CD4-positive, alpha-beta memory T cell (primary cell): ENCODE measurements around the gene ORM2. TPM values are rescaled to one million over a fixed set of nuclear protein-coding genes. Genes with fewer than 3 reads are reported as not detected.

Experiments used
- CTCF ChIA-PET: fragments of 350-600 bp; sonication (Branson Sonifier 250); formaldehyde crosslinking; loops from one replicate; lab custom pipeline; 2021; ENCODE audit warnings: inconsistent platforms; ENCODE audit not compliant: partially characterized antibody; lab: Charles Lee
- POLR2A ChIA-PET: fragments of 350-600 bp; sonication (Branson Sonifier 250); formaldehyde crosslinking; loops from one replicate; lab custom pipeline; 2021; ENCODE audit not compliant: partially characterized antibody; lab: Charles Lee
- DNase-seq, 5 donors: peaks; one replicate each; pipeline versions ENCODE4 v3.0.0 to v3.0.0-alpha.2; 2020 to 2022; ENCODE audit warnings: mixed read lengths in 1 of 5
- H3K27ac ChIP-seq: one replicate; pipeline ENCODE4 v1.7.0; 2013; ENCODE audit warnings: low read depth, low read length
- H3K27me3 ChIP-seq: 2 replicates; pipeline ENCODE4 v1.7.0; 2013; ENCODE audit warnings: mild to moderate bottlenecking, low read length, moderate library complexity; ENCODE audit not compliant: insufficient read depth
- H3K36me3 ChIP-seq: 2 replicates; pipeline ENCODE4 v1.7.0; 2013; ENCODE audit warnings: mild to moderate bottlenecking, low read length, moderate library complexity; ENCODE audit not compliant: insufficient read depth
- H3K4me1 ChIP-seq: 2 replicates; pipeline ENCODE4 v1.7.0; 2013; ENCODE audit warnings: mild to moderate bottlenecking, low read length, moderate library complexity; ENCODE audit not compliant: insufficient read depth
- H3K4me3 ChIP-seq, 2 donors: one replicate each; pipeline ENCODE4 v1.7.0; 2013; ENCODE audit warnings: low read length in 2 of 2, mild to moderate bottlenecking in 1 of 2
- H3K9me3 ChIP-seq, 2 donors: one replicate each; pipeline ENCODE4 v1.7.0; 2013; ENCODE audit warnings: low read length in 2 of 2, control low read depth in 1 of 2; ENCODE audit not compliant: control insufficient read depth in 1 of 2
- H3K27ac Mint-ChIP-seq, 7 donors: one replicate each; pipeline ENCODE4 v1.8.0; 2020 to 2021; ENCODE audit warnings: mixed read lengths in 7 of 7, mild to moderate bottlenecking in 6 of 7, inconsistent platforms in 3 of 7, moderate library complexity in 3 of 7
- H3K27me3 Mint-ChIP-seq, 2 donors: one replicate each; pipeline ENCODE4 v1.8.0; 2020 to 2021; ENCODE audit warnings: mixed read lengths in 2 of 2
- H3K36me3 Mint-ChIP-seq, 2 donors: one replicate each; pipeline ENCODE4 v1.8.0; 2020 to 2021; ENCODE audit warnings: mixed read lengths in 2 of 2, inconsistent platforms in 1 of 2, mild to moderate bottlenecking in 1 of 2
- H3K4me1 Mint-ChIP-seq, 4 donors: one replicate each; pipeline ENCODE4 v1.8.0; 2020 to 2021; ENCODE audit warnings: mixed read lengths in 4 of 4, mild to moderate bottlenecking in 1 of 4
- H3K4me3 Mint-ChIP-seq, 8 donors: one replicate each; pipeline ENCODE4 v1.8.0; 2020 to 2021; ENCODE audit warnings: mixed read lengths in 8 of 8, mild to moderate bottlenecking in 7 of 8, moderate library complexity in 6 of 8, inconsistent platforms in 3 of 8
- H3K9me3 Mint-ChIP-seq, 8 donors: one replicate each; pipeline ENCODE4 v1.8.0; 2020 to 2021; ENCODE audit warnings: mixed read lengths in 8 of 8, mild to moderate bottlenecking in 5 of 8, inconsistent platforms in 3 of 8, moderate library complexity in 1 of 8
- intact Hi-C: fragments of 100-400 bp; cut with micrococcal nuclease; formaldehyde crosslinking; loops from one replicate; pipeline ENCODE4 v1.15.1; 2023
- polyA plus RNA-seq, 2 donors: library from polyadenylated mRNA; unstranded; fragments of 300-500 nt; fragmentation: Illumina TruSeq; gene quantifications; one replicate each; pipeline ENCODE4 v1.2.3, GENCODE V29; 2021
- total RNA-seq, 2 experiments: library from RNA; stranded (reverse); gene quantifications; one replicate each; pipeline ENCODE4 v1.2.3, GENCODE V29; 2021

Gene ORM2
- total and polyA plus RNA-seq, 4 experiments from 2014 or later: not detected

DNA sequence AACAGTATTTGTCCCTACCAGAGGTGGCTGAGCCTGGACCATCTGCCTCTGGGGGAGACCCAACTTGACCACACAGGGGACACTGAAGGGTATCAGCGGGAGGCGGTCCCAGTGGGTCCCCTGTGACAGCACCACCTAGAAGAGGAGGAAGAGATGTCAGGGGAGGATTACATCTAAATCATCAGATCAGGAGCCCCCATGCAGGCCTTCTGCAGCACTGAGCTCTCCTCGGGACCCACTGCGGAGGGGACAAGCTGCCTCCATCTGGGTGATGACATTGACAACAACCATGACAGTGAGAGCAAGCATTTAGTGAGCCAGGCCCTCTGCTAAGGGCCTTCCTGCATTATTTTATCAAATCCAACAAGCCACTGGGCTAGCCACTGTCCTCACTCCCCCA, 12.3 kb downstream of the ORM2 start:
- no peaks in the 10 kb centered on the region for H3K27me3 ChIP-seq
- H3K4me3 ChIP-seq: no peak overlapping the region
- peak overlapping the region in 3 of 7 donors; percentile 59 to 81 (median 60) for H3K27ac Mint-ChIP-seq
- H3K27ac ChIP-seq: no peak overlapping the region
- intact Hi-C loops: loop anchor here (10.0 kb wide), 1 partner anchor 253 kb away; no protein-coding TSS in a partner anchor
- H3K36me3 Mint-ChIP-seq: peaks cover 84 to 94% of the 10 kb centered on the region in 2 donors
- DNase-seq: no peak
- no peaks in the 10 kb centered on the region for H3K9me3 Mint-ChIP-seq
- peaks cover 95% of the 10 kb centered on the region for H3K36me3 ChIP-seq
- no peaks in the 10 kb centered on the region for H3K9me3 ChIP-seq
- ChIA-PET CTCF (interaction anchor here (0.7 to 6.9 kb wide), 4 partner anchors 20 to 65 kb away, joined by 3 to 55 read pairs (median 8); no protein-coding TSS in a partner anchor), POLR2A (interaction anchor here (0.8 to 37.6 kb wide), 3 partner anchors 11 to 250 kb away, joined by 3 to 1614 read pairs (median 4); partner anchors contain the start of gene AKNA)
- no peaks in the 10 kb centered on the region for H3K27me3 Mint-ChIP-seq
- H3K4me1 ChIP-seq: no peaks in the 10 kb centered on the region
- H3K4me1 Mint-ChIP-seq: peaks cover 9 to 31% (median 15%) of the 10 kb centered on the region in 4 donors
- no peak overlapping the region for H3K4me3 Mint-ChIP-seq

DNA sequence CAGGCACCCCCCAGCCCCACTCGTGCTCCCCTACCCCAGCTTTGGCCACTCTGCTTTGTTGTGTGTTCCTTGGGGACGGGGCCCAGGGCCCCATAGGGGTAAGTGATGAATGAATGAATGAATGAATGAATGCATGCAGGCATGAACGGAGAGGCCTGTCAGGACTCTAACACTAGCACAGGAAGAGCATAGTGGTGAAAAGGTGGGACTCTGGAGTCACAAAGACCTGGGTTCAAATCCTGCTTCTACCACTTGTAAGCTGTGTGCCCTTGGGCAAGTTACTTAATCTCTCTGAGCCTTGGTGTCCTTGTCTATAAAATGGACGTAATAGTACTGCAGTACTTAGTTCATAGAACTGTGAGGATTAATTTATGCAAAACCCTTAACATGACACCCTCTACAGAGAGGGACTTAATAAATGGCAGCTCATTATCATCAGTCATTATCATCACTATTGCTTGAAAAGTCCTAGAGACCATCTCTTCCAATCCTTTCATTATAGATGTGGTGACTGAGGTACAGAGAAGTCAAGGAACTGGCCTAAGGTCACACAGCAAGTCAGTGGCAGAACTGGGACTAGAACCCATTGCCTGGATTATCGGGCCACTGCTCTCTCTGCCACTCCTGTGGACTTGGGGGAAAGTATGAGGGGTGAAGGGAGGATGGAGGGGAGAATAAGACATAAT, 13.2 kb downstream of the ORM2 start:
- no peak overlapping the region for H3K4me3 Mint-ChIP-seq
- DNase-seq: no peak
- no peak overlapping the region for H3K4me3 ChIP-seq
- peak overlapping the region; percentile 43 to 77 (median 62) for H3K27ac Mint-ChIP-seq
- H3K27me3 Mint-ChIP-seq: no peaks in the 10 kb centered on the region
- H3K4me1 Mint-ChIP-seq: peaks cover 11 to 31% (median 16%) of the 10 kb centered on the region in 4 donors
- H3K36me3 Mint-ChIP-seq: peaks cover 82 to 92% of the 10 kb centered on the region in 2 donors
- H3K27ac ChIP-seq: no peak overlapping the region
- no peaks in the 10 kb centered on the region for H3K4me1 ChIP-seq
- ChIA-PET CTCF (no interaction called here), POLR2A (interaction anchor here (0.8 to 37.6 kb wide), 3 partner anchors 13 to 50 kb away, joined by 3 to 1614 read pairs (median 19); partner anchors contain the start of gene AKNA)
- H3K27me3 ChIP-seq: no peaks in the 10 kb centered on the region
- no peaks in the 10 kb centered on the region for H3K9me3 ChIP-seq
- H3K36me3 ChIP-seq: peaks cover 93% of the 10 kb centered on the region
- no peaks in the 10 kb centered on the region for H3K9me3 Mint-ChIP-seq
- intact Hi-C loops: loop anchor here (10.0 kb wide), 1 partner anchor 252 kb away; no protein-coding TSS in a partner anchor

DNA sequence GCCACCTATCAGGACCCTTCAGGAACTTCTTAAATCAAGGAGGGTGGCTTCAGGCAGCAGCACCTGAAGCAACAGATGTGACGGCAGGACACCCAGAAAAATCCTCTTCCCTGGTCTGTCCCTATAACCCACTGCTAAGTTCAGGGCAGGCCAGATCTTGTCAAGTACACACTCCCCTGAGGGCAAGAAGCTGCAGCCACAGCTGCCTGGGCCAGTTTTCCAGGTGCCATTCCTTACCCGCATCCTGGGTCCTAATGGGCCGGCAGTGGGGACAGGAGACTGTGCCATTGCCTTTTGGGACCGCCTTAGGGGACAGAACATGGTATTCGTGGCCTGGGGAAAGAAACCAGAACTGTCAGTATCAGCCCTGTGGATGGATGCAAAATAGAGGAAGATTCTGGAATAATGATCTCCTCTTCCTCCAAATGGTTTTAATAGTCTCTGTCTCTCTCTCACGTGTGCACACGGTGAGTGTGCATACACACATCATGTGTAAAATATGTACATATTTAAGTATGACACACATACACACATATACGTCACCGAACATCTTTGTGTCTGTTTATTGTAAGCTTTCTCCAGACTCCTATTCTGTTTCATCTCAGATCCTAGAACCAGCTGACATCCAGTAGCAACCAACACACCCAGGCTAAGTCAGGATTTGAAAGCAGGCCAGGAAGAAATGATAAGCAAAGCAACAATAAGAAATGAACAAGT, 14.0 kb downstream of the ORM2 start:
- H3K27me3 ChIP-seq: no peaks in the 10 kb centered on the region
- DNase-seq: no peak
- Mint-ChIP-seq H3K36me3 (peaks cover 86 to 92% of the 10 kb centered on the region in 2 donors), H3K4me1 (peaks cover 9 to 39% (median 19%) of the 10 kb centered on the region in 4 donors), H3K4me3 (no peak overlapping the region), H3K9me3 (no peaks in the 10 kb centered on the region), H3K27me3 (no peaks in the 10 kb centered on the region), H3K27ac (peak overlapping the region; percentile 15 to 77 (median 69))
- H3K27ac ChIP-seq: no peak overlapping the region
- intact Hi-C loops: loop anchor here (10.0 kb wide), 1 partner anchor 251 kb away; no protein-coding TSS in a partner anchor
- H3K36me3 ChIP-seq: peaks cover 93% of the 10 kb centered on the region
- H3K4me1 ChIP-seq: peaks cover 3% of the 10 kb centered on the region
- ChIA-PET POLR2A (interaction anchor here (0.8 to 37.6 kb wide), 6 partner anchors 9 to 50 kb away, joined by 3 to 1614 read pairs (median 12); partner anchors contain the start of gene AKNA), CTCF (interaction anchor here (1.4 kb wide), 1 partner anchor 10 kb away, joined by 3 read pairs; no protein-coding TSS in a partner anchor)
- H3K4me3 ChIP-seq: no peak overlapping the region
- no peaks in the 10 kb centered on the region for H3K9me3 ChIP-seq

DNA sequence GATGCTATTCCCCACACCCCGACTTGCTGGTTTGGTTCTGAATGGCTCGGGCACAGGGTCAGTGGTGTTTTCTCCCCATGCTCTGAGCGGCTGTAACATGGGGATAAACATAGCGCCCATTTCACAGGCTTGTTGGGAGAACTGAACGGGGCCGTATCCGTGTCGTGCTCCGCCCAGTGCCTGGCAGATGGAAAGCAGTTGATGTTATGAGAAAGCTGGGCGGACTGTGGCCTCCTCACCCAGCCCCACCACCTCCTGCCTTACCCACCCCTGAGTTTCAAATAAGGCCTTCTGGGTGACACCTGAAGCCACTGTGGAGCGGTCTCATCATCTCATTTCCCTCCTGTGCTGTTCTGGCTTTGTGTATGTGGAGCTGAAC, 14.5 kb downstream of the ORM2 start:
- CTCF ChIA-PET: interaction anchor here (1.0 to 1.4 kb wide), 2 partner anchors 10 to 21 kb away, joined by 3 read pairs; no protein-coding TSS in a partner anchor
- H3K27ac Mint-ChIP-seq: peak overlapping the region in 6 of 7 donors; percentile 1 to 77 (median 62)
- Histone ChIP-seq H3K27ac (no peak overlapping the region), H3K4me1 (peaks cover 8% of the 10 kb centered on the region), H3K36me3 (peaks cover 93% of the 10 kb centered on the region), H3K4me3 (no peak overlapping the region), H3K9me3 (no peaks in the 10 kb centered on the region), H3K27me3 (no peaks in the 10 kb centered on the region)
- intact Hi-C loops: loop anchor here (10.0 kb wide), 1 partner anchor 251 kb away; no protein-coding TSS in a partner anchor
- peaks cover 11 to 39% (median 22%) of the 10 kb centered on the region in 4 donors for H3K4me1 Mint-ChIP-seq
- H3K9me3 Mint-ChIP-seq: no peaks in the 10 kb centered on the region
- DNase-seq: no peak
- POLR2A ChIA-PET: interaction anchor here (0.9 to 37.6 kb wide), 6 partner anchors 9 to 49 kb away, joined by 3 to 1614 read pairs (median 12); partner anchors contain the start of gene AKNA
- H3K4me3 Mint-ChIP-seq: no peak overlapping the region
- H3K27me3 Mint-ChIP-seq: no peaks in the 10 kb centered on the region
- H3K36me3 Mint-ChIP-seq: peaks cover 86 to 92% of the 10 kb centered on the region in 2 donors

DNA sequence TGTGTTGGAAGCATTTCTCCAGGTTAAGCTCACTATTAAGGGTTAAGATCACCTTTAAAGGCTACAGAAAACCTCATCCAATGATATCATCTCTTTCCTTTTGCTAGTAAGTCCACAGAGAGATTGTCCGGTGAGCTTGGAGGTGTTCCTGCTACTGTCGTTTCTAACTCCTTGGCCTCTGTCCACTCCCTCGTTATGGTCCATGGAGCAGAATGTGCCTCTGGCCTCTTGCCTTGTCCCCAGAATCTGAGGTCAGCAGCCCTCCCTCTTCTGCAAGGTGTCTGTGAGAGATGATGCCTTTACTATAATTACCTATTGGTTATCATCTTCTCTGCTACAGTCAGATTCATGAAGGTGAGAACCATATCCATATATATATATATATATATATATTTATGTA, 15.0 kb downstream of the ORM2 start:
- DNase-seq: no peak
- peaks cover 13% of the 10 kb centered on the region for H3K4me1 ChIP-seq
- no peak overlapping the region for H3K4me3 ChIP-seq
- no peaks in the 10 kb centered on the region for H3K27me3 ChIP-seq
- H3K9me3 Mint-ChIP-seq: no peaks in the 10 kb centered on the region
- no peak overlapping the region for H3K4me3 Mint-ChIP-seq
- H3K4me1 Mint-ChIP-seq: peaks cover 15 to 39% (median 27%) of the 10 kb centered on the region in 4 donors
- peaks cover 86 to 92% of the 10 kb centered on the region in 2 donors for H3K36me3 Mint-ChIP-seq
- ChIA-PET CTCF (interaction anchor here (1.0 to 1.4 kb wide), 2 partner anchors 9 to 20 kb away, joined by 3 read pairs; no protein-coding TSS in a partner anchor), POLR2A (interaction anchor here (0.9 to 37.6 kb wide), 7 partner anchors 8 to 49 kb away, joined by 3 to 1614 read pairs (median 18); partner anchors contain the start of gene AKNA)
- H3K36me3 ChIP-seq: peaks cover 93% of the 10 kb centered on the region
- intact Hi-C loops: loop anchor here (10.0 kb wide), 1 partner anchor 250 kb away; no protein-coding TSS in a partner anchor
- H3K9me3 ChIP-seq: no peaks in the 10 kb centered on the region
- H3K27ac Mint-ChIP-seq: peak overlapping the region in 5 of 7 donors; percentile 32 to 80 (median 69)
- H3K27me3 Mint-ChIP-seq: no peaks in the 10 kb centered on the region
- no peak overlapping the region for H3K27ac ChIP-seq

DNA sequence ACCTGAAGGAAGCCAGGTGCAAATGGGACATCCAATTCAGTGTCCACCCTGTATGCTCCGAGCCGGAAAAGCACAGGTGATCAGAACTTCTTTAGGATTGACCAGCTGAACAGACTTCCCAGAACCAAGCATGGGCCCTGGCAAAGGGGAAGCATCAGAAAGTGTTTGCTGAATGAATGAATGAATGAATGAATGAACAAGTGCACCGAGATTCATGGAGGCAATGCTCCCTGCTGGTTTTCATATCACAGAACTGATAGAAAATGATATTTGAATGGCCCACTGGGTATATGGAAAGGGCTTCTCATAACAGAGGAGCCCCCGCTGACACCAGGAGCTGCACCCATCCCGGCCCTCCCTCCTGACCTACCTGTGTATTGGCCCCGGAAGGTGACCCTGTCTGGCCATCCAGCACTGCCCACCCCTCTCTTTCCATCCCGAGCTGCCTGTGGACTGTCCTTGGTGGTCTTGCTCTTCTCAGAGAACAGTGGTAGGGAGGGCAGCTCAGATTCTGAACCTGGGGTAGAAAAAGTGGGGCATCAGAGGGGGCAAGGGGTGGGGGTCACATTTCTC, 15.9 kb downstream of the ORM2 start:
- no peak for DNase-seq
- H3K9me3 ChIP-seq: no peaks in the 10 kb centered on the region
- Mint-ChIP-seq H3K27ac (peak overlapping the region in 4 of 7 donors; percentile 24 to 69 (median 39)), H3K9me3 (no peaks in the 10 kb centered on the region), H3K36me3 (peaks cover 88 to 93% of the 10 kb centered on the region in 2 donors), H3K27me3 (no peaks in the 10 kb centered on the region), H3K4me3 (no peak overlapping the region), H3K4me1 (peaks cover 21 to 48% (median 33%) of the 10 kb centered on the region in 4 donors)
- H3K27ac ChIP-seq: no peak overlapping the region
- H3K27me3 ChIP-seq: no peaks in the 10 kb centered on the region
- peaks cover 22% of the 10 kb centered on the region for H3K4me1 ChIP-seq
- peaks cover 93% of the 10 kb centered on the region for H3K36me3 ChIP-seq
- CTCF ChIA-PET: interaction anchor here (2.1 kb wide), 1 partner anchor 60 kb away, joined by 7 read pairs; no protein-coding TSS in a partner anchor
- POLR2A ChIA-PET: interaction anchor here (3.8 to 37.6 kb wide), 4 partner anchors 17 to 48 kb away, joined by 18 to 1614 read pairs (median 26); partner anchors contain the start of gene AKNA
- H3K4me3 ChIP-seq: no peak overlapping the region
- intact Hi-C loops: loop anchor here (10.0 kb wide), 1 partner anchor 249 kb away; no protein-coding TSS in a partner anchor
